GM12878 (cell line): ENCODE measurements around the gene EBPL.

Experiments
- POLR2AphosphoS5 ChIP-seq: IDR thresholded peaks from 2 replicates; pipeline ENCODE4 v1.6.1; 2011; ENCODE audit warnings: mild to moderate bottlenecking, low read length, inconsistent platforms
- SIN3A ChIP-seq: IDR thresholded peaks from 2 replicates; pipeline ENCODE4 v1.6.1; 2012; ENCODE audit warnings: low read depth, low read length, improper control_type of control experiment
- TF ChIP-seq, protein P1 (sequence below), 3 experiments: IDR thresholded peaks in 2 of 3; conservative IDR thresholded peaks in 1 of 3; 2 replicates each; pipeline ENCODE4 v1.5.1; 2011; ENCODE audit warnings: low read depth in 3 of 3, low read length in 3 of 3, mild to moderate bottlenecking in 3 of 3, control low read depth in 2 of 3, moderate library complexity in 2 of 3, inconsistent platforms in 1 of 3, mixed read lengths in 1 of 3; ENCODE audit not compliant: control insufficient read depth in 2 of 3, insufficient read depth in 1 of 3; ENCODE audit errors: extremely low read depth in 1 of 3
- TF ChIP-seq, protein P2 (sequence below): IDR thresholded peaks from 2 replicates; pipeline ENCODE4 v1.6.1; 2011; ENCODE audit warnings: borderline replicate concordance, low read depth, mild to moderate bottlenecking, moderate library complexity, mixed read lengths, low read length; ENCODE audit not compliant: insufficient read depth; ENCODE audit errors: extremely low read length

DNA sequence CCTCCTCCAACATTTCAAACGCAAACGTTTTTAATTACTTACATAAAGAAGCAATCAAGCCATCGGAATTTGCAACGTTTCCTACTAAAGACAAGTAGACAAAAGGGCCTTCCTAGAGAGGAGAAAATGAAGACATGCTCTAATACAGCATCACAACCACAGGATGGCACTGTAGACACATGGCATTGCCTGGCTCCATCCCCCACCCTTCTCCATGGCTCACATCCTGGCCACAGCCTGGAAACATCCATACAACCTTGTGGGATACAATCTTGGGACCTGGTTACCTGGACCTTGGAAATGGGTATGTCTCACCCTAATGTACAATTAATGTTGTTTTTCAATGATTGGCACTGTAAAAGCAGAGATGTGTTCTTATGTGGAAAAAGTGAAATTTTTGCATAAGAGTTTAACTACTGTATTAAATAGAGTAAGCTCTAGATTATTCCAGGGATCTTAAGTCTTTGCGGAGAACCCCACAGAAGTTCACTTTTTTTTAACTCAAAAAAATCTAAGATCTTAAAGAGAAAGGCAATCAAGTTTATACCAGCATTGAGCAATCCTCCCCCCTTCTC is 21.5 kb downstream of the EBPL start:
- TF ChIP-seq, protein P1, sequence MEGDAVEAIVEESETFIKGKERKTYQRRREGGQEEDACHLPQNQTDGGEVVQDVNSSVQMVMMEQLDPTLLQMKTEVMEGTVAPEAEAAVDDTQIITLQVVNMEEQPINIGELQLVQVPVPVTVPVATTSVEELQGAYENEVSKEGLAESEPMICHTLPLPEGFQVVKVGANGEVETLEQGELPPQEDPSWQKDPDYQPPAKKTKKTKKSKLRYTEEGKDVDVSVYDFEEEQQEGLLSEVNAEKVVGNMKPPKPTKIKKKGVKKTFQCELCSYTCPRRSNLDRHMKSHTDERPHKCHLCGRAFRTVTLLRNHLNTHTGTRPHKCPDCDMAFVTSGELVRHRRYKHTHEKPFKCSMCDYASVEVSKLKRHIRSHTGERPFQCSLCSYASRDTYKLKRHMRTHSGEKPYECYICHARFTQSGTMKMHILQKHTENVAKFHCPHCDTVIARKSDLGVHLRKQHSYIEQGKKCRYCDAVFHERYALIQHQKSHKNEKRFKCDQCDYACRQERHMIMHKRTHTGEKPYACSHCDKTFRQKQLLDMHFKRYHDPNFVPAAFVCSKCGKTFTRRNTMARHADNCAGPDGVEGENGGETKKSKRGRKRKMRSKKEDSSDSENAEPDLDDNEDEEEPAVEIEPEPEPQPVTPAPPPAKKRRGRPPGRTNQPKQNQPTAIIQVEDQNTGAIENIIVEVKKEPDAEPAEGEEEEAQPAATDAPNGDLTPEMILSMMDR (IDR thresholded peaks at IDR 0.05 in 2 of 3, conservative IDR thresholded peaks at IDR 0.05 in 1 of 3; ENCODE audit: control insufficient read depth in 2 of 3, extremely low read depth in 1 of 3, insufficient read depth in 1 of 3, low read depth in 3 of 3, low read length in 3 of 3): peak; percentile 76 to 82 (median 79)
- TF ChIP-seq SIN3A (no peak), POLR2AphosphoS5 (no peak)
- TF ChIP-seq, protein P2, sequence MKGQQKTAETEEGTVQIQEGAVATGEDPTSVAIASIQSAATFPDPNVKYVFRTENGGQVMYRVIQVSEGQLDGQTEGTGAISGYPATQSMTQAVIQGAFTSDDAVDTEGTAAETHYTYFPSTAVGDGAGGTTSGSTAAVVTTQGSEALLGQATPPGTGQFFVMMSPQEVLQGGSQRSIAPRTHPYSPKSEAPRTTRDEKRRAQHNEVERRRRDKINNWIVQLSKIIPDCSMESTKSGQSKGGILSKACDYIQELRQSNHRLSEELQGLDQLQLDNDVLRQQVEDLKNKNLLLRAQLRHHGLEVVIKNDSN: no peak
